Fibroblast of the aortic adventitia (primary cell): Measurements from ENCODE around the gene BCAS2. TPM values are rescaled to one million over a fixed set of nuclear protein-coding genes. Genes with fewer than 3 reads are reported as not detected.

Experiments used
- DNase-seq: peaks from one replicate; pipeline ENCODE4 v3.0.0-alpha.2; 2010; ENCODE audit warnings: low read depth
- H3K4me3 ChIP-seq: 2 replicates; pipeline ENCODE4 v1.5.1; 2011; ENCODE audit warnings: low read depth, mild to moderate bottlenecking, control low read depth, low read length, moderate library complexity
- CTCF ChIP-seq: IDR thresholded peaks from 2 replicates; pipeline ENCODE4 v1.5.1; 2011; ENCODE audit warnings: mild to moderate bottlenecking, low read length, control low read depth, inconsistent platforms; ENCODE audit not compliant: insufficient read depth
- total RNA-seq: library from RNA; depleted of rRNA; stranded (reverse); fragments of >200 nt; gene quantifications from 2 replicates; pipeline ENCODE4 v1.2.3, GENCODE V29; 2012; ENCODE audit warnings: low replicate concordance

BCAS2 gene
- total RNA-seq, 1 donor, result 52.5 TPM

- DNase-seq, result no peak
- TF ChIP-seq CTCF, result no peak
Measured at GRCh38 chr1:114561333-114561732, 20.1 kb downstream of the BCAS2 start.

GRCh38 chr1:114559356-114559755 is 22.1 kb downstream of the BCAS2 start:
- TF ChIP-seq CTCF, result no peak
- no peak for DNase-seq

More at GRCh38 chr1:114561333-114561732, 20.1 kb downstream of the BCAS2 start:
- H3K4me3 ChIP-seq, result no peak overlapping the region

GRCh38 chr1:114558544-114558943 is 22.9 kb downstream of the BCAS2 start:
- peak; percentile 42 for TF ChIP-seq CTCF
- H3K4me3 ChIP-seq, result no peak overlapping the region
- DNase-seq, result peak; percentile 23

More at GRCh38 chr1:114559356-114559755, 22.1 kb downstream of the BCAS2 start:
- H3K4me3 ChIP-seq, result no peak overlapping the region

GRCh38 chr1:114554577-114554976 is 26.8 kb downstream of the BCAS2 start:
- no peak for TF ChIP-seq CTCF
- H3K4me3 ChIP-seq, result no peak overlapping the region
- DNase-seq, result no peak

- H3K4me3 ChIP-seq, result no peak overlapping the region
- no peak for DNase-seq
- no peak for TF ChIP-seq CTCF
Measured at GRCh38 chr1:114552106-114552639, 29.2 kb downstream of the BCAS2 start.

- TF ChIP-seq CTCF, result no peak
- DNase-seq, result no peak
- no peak overlapping the region for H3K4me3 ChIP-seq
Measured at GRCh38 chr1:114551400-114551799, 30.0 kb downstream of the BCAS2 start.

GRCh38 chr1:114550336-114550735 is 31.1 kb downstream of the BCAS2 start:
- no peak overlapping the region for H3K4me3 ChIP-seq
- no peak for DNase-seq
- TF ChIP-seq CTCF, result no peak
